Stimulated activated CD4-positive, alpha-beta T cell treated with anti-CD3 and anti-CD28 coated beads, Interleukin-4, amount 100 ng/mL, for 1 hour (primary cell): Measurements from ENCODE around the gene ZNF750.

Experiments
- DNase-seq: peaks from one replicate; pipeline ENCODE4 v3.0.0-alpha.2; 2020

ZNF750 gene

DNA sequence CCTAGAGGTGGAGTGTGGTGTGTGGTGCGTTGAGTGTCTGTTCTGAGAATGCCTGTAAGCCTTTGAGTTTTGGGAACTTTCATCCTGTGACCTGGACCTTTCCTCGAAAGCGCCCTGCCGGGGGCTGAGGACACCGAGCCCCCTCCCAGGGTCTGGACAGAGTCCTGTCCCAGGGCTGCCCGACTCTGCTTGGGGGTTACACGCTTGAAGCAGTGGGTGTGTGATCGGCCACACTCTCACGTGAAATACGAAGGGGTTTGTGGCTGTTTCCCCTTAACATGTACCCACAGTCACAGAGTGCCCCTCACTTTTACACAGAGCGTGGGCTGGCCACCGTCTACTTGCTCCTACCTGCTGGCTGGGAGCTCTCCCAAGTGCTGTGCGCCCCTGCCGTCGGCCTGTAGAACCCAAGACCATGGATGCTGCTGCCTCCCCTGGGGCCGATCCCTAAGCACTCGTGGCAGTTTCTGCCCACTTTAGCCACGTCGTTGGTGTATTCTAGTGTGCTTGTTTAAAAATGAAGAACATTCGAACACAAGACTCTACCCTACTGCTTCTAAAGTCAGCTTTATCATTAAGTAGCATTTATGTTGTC lies 6.8 kb downstream of the ZNF750 start:
- DNase-seq, result no peak

DNA sequence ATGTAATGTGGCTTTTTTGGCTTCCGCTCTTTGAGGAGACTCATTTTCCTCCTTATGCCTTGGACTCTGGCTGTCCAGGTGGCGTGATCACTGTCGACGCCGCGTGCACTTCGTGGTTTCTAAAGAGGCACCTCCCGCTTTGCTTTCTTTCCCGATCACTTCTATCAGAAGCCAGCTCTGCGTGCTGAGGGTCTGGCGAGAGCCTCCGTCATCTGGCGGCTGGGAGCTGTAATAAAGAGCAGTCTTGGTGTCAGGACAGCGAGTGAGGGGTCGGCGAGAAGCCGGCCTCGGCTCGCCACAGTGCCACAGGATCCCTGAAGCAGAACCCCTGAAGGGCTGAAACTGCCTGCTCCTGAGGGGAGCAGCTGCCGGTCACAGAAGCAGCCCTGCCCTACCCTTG lies 7.4 kb downstream of the ZNF750 start:
- no peak for DNase-seq

DNA sequence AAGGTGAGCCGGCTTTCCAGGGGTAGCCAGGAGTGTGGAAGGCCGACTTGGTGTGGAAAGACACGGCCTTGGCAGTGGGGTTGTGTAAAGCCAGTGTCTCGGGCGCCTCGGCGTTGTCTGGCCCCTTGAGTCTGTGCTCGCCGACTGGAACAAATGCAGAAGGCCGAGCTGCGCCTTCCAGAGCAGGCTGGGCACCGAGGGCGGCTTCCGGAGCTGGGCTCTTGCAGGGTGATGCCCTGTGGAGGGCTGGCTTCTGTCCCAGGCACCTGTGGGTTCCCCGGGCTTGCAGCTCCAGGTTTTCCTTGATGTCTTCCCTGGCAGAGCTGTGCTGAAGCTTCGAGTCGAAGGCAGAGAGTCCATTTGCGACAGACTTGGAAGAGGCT lies 8.0 kb downstream of the ZNF750 start:
- DNase-seq, result no peak

DNA sequence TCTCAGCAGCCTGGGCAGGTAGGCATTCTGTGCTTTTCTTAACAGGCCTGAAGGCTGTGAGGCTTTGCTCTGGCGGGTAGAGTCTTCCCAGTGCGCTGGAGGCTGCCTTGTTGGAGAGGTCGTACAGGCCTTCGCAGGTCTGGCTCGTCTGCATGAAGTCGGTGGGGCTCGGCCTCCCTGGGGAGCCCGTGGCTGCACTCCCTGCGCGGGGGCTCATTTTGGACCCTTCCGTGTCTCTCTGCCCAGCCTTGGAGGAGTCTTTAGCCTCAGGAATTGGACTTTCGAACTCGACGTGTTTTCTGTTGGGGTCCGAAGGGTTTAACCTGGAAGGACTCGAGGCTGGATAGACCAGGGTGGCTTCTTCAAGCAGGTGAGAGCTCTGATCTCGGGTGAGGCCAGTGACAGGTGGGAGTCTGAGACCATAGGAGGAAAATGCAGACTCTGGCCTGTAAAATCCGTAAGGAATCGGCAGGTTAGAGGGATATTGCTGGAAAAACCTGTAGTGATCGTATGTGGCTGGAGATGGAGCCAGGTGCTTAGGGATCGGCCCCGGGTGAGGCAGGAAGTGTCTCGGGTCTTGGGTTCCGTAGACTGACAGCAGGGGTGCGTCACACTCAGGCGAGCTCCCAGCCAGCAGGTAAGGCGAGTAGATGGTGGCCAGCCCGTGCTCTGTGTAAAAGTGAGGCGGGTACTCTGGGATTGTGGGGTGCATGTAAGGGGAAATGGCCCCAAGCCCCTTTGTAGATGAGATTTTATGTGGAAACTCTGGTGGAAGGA lies 8.6 kb downstream of the ZNF750 start:
- no peak for DNase-seq

DNA sequence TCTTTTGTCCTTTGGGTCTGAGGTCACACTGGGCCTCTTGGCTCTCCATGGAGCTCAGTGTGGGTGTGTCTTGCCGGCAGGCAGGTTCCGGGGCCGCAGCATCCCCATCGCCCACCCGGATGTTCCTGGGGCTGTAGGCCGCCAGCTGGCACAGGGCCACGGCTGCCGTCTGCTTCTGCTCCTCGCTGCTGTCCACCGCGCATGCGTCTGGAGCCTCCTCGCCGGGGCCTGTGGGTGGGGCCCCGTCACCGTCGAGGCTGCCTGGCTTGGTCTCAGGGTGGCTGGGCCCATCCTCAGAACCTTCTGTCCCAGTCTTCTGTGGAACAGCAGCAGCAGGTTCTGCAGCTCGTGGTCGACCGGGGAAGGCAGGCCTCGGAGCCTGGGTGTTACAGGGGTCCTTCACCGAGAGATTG lies 9.6 kb downstream of the ZNF750 start:
- no peak for DNase-seq

DNA sequence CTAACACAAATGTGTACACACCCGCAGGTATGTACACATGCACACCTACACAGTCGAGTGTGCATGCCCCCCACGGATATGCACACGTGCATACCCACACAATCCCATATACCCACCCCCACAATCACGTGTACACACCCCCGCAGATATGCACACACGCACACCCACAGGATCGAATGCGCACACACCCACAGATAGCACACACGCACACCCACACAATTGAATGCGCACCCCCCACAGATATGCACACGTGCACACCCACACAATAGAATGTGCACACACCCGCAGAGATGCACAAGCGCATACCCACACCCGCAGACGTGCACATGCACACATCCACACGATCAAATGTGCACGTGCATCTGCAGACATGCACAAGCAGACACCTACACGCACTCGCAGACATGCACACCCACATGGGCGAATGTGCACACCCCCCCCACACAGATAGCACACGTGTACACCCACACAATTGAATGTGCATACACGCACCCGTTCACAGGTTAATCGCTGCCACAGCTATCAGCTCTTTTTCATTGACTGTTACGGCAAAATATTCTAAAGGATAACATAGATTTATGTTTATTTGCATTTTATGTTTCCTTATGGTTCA lies 10.8 kb downstream of the ZNF750 start:
- no peak for DNase-seq

DNA sequence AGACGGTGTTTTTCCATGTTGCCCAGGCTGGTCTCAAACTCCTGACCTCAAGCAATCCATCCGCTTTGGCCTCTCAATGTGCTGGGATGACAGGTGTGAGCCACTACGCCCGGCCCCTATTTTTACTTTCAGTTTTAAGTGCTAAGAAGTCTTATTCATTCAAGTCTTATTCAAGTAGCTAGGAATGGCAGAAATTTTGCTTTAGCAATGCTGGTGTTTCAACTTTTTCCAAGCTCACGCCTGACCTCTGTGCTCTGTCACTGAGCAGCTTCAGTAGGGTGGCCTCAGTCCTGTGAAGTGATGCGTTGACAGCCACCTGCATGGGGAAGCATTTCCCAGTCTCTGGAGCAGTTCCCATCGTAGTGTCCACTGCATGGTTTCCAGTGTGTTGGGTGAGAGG lies 12.9 kb downstream of the ZNF750 start:
- DNase-seq, result no peak

DNA sequence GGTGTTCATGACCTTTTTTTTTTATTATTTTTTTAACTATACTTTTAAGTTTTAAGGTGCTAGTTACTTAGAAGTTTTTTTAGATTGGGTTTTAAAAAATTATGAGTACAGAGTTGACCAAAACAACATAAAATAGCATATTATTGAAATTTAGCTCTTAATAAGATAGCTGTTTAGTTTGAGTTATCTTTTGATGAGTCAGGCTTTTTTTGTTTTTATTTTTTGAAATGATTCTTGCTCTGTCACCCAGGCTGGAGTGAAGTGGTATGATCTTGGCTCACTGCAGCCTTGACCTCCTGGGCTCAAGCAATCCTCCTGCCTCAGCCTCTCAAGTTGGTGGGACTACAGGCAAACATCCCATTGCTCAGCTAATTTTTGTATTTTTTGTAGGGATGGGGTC lies 13.6 kb downstream of the ZNF750 start:
- no peak for DNase-seq

DNA sequence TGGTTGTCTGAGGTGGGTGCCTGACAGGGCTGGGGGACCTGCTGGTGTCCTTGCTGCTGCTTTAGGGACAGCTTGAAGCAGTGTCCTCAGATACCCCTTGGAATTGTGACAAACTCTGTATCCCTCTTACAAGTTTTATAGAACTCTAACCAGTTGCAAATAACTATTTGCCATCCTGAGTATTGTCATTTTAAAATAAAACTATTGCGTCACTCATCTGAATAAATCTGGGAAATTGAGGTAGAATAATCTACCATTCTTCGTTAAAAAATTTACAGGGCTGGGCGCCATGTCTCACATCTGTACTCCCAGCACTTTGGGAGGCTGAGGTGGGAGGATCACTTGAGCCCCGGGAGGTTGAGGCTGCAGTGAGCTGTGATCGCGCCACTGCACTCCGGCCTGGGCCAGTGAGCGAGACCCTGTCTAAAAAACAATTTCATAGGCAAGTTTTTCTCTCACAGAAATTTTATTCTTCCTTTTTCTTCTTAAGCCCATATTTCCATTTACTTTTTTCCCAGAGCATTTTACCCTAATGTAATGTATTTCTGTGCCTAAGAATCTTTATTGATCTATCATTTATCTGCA lies 14.2 kb downstream of the ZNF750 start:
- DNase-seq, result no peak

DNA sequence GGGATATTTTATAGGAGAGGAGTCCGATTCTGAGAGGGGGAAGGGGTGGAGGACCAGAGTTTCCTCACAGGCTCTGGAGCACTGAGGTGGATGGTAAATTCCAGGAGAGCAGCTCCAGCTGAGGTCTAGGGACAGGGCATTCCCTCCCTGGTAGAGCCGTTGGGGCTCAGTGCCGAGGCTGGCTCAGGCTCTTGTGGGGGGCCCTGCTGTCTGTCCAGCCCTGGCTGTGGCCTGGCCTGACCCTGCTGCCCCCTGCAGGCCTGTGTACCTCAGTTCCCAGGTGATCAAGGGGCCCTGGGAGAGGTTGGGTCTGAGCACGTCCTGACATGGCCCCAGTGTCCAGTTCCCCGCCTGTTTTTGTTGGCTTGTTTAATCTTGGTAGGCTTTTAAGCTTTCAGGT lies 16.8 kb downstream of the ZNF750 start:
- DNase-seq, result no peak

DNA sequence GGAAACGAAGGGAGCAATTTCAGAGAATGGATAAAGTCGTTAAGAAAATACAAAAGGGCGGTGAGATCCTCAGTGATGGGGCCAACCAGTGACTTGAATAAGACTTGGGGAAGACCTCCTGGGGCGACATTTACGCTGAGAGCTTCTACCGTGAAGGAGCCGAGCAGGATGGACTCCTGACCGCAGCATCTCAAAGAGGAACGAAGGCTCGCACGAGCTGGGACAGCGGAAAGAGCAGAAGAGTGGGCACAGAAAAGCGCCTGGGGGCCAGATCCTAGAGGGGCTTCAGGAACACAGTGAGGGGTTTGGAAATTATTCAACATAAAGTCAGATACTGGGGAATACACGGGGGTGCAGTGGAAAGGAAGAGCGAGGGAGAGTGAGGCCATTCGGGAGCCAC lies 17.5 kb downstream of the ZNF750 start:
- no peak for DNase-seq

DNA sequence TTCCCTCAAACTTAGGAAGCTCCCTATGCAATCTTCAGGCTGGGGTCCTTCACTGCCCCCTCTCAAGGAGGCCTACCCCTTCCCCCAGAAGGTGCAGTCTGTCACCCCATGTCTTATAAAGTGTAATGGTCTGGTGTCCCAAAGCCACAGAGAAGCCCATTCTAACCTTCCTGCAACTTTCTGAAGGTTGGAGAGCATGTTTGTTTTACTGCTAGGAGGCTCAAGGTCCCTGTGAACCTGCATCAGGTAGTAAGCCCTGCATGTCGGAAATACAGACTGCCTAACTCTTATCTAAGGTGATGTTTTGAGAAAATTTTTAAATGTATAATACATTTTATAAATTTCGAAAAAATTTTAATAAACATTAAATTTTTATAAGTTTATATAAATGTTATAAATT lies 18.3 kb downstream of the ZNF750 start:
- no peak for DNase-seq

DNA sequence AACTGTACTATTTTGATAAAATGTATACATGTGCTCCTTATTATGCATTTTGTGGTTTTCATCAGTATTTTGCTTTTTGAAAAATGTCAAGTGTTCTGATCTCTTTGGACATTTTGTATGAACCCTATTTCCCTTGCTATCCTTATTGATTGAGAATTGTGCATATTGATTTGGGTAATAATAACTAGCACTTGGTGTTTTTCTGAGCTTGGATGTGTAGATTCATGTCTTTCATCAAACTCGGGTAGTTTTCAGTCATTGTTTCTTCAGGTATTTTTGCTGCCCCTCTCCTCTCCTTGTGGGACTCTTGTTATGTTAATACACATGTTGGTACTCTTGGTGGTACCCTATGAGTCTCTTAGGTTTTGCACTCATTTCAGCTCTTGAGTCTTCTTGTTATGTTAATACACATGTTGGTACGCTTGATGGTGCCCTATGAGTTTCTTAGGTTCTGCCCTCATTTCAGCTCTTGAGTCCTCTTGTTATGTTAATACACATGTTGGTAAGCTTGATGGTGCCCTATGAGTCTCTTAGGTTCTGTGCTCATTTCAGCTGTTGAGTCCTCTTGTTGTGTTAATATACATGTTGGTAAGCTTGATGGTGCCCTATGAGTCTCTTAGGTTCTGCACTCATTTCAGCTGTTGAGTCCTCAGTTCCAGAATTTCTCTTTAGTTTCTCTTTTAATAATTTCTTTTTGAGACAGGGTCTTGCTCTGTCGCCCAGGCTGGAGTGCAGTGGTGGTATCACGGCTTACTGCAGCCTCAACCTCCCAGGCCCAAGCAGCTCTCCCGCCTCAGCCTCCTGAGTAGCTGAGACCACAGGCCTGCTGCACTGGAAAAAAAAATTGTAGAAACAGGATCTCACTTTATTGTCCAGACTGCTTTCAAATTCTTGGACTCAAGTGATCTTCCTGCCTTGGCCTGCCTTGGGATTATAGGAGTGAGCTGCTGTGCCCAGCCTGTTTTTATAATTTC lies 19.3 kb downstream of the ZNF750 start:
- DNase-seq, result no peak

DNA sequence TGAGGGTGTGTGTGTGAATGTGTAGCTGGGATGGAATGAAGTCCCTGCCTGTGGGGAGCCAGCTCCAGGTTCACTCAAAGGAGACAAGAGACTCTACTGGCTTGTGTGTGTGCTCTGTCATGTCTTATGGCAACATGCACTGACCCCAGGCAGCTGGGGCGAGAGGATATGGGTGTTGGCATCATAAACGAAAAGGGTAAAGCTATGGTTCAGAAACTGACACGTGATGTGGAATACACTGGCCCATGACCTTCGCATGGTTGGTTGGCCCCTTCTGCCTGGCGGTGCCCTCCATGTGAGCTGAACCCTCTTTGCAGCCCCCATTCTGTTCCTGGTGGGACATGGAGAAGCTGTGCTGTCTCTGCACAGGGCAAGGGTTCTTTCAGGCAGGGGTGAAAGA lies 21.9 kb downstream of the ZNF750 start:
- no peak for DNase-seq

DNA sequence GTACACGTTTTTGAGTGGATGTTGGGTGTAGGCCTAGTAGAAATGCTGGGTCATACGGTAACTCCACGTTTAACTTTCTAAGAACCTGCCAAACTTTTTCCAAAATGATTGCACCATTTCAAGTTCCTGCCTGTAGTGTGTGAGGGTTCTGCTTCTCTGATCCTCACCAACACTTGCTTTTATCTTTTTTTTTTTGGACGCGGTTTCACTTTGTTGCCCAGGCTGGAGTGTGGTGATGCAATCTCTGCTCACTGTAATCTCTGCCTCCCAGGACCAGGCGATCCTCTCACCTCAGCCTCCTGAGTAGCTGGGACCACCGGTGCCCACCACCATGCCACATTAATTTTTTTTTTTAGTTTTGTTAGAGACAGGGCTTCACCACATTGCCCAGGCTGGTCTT lies 23.5 kb downstream of the ZNF750 start:
- DNase-seq, result no peak

DNA sequence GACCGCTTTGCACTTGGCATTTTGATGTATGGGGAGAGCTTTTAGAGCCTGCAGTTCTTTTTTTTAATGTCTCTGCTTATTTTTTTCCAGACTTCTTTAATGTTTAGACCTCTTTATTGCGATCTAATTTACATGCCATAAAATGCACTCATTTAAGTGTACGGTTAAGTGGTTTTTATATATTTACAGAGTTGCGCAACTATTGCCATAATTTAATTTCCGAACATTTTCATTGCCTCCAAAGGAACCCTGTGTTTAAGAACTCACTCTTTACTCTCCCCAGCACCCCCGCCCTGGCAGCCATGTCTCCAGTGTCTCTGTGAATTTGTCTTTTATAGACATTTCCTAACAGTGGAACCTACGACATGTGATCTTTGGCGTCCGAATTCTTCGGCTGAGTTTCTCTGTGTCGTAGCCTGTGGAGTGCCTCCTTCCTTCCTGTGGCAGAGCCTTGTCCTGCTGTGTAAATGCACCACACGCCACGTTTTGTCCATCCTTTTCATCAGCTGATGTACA lies 24.0 kb downstream of the ZNF750 start:
- no peak for DNase-seq

DNA sequence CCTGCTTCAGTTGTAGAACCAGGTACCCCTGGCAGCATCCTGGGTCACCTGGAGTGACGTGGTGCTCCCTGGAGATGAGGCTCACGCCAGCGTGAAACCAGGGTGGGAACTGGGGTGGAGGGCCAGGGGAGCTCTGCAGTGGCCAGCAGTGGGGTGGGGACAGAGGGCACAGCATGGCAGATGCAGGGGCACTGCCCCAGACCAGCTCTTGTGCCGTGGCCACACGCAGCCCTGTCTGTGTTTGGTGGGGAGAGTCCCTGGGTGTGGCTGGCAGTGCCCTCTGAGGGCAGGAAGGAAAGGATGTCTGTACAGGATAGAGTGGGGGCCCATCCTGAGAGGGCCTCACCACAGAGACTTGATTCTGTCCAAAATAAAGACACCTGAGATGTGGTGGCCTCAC lies 24.5 kb downstream of the ZNF750 start:
- no peak for DNase-seq

DNA sequence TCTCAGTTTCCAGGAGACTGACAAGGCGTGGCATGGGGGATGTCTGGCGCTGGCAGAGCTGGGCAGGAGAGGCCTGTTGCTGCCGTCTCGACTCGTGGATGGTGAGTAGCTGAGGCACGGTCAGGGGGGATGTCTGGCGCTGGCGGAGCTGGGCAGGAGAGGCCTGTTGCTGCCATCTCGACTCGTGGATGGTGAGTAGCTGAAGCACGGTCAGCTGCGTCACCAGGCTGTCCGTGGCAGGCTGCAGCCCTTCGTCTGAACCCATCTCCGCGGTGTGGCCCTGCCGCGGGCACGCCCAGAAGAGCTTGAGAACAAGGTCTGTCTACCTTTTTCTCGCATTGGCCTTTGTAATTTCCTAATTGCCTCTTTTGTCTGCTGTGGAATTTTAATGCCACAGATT lies 25.0 kb downstream of the ZNF750 start:
- DNase-seq, result no peak

DNA sequence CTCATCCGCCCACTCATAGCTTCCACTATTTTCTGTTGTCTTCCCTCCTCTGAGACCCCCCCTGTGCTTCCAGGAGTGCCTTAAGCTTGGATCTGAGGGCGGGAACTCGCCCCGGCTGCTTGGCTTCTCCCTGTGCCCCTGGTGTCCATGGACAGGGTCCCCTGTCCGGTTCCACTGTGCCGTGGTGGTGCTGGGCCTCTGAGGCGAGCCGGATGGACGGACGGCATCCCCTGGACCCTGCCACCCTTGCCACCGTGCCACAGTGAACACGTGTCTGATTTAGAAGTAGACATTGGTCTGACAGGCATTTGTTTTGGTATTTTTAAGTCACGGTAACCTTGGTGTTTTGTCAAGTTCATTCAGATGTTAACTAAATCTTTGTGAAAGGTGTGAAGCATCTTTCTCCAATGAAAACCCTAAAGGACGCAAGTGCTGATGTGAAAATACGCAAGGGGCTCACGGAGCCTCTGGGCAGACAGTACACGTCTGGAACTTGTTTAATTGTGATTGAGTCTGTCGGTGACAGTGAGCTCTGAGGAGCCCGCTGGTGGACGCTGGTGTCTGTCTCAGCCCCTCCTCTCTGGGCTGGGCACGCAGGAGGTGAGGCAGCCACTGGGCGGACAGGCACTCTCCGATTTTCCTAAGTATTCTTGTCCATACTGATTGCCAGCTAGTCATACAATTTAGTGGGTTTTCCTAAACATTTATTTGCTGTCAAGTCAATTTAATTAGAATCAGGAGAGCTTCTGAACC lies 26.3 kb downstream of the ZNF750 start:
- no peak for DNase-seq

DNA sequence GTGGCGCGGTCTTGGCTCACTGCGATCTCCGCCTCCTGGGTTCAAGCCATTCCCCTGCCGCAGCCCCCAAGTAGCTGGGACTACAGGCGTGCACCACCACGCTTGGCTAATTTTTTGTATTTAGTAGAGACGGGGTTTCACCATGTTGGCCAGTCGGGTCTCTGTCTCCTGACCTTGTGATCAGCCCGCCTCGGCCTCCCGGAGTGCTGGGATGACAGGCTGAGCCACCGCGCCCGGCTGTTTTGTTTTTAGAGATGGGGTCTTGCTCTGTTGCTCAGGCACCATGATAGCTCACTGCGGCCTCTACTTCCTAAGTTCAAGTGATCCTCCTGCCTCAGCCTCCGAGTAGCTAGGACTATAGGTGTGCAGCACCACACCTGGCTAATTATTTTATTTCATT lies 27.2 kb downstream of the ZNF750 start:
- DNase-seq, result no peak

DNA sequence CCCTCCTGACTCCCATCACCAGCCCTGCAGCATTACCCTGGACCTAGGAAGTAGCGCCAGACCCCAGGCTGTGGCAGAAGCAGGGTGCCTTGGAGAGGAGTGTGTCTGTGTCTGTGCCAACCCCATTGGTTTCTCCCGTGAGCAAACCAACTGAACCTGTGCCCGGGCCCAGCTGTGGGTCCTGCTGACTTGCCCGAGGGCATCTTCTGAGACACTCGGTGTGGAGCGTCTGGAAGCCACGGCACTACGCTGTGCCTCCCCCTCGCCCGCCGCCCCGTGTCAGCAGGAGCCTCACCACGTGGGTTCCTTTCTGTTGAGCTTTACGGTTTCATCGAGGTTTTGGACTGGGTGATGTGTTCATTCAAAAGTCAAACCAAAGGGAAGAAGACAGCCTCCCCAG lies 27.8 kb downstream of the ZNF750 start:
- DNase-seq, result no peak
